WTC11 (cell line): ENCODE measurements around the gene TUBA4B. TPM values are rescaled to one million over a fixed set of nuclear protein-coding genes. Genes with fewer than 3 reads are reported as not detected.
"Not testable (repeated sequence)": the region's sequence is repeated elsewhere in the genome, so short reads cannot be mapped to it uniquely, and the experiment has no call there.

ENCODE experiments used
- ATAC-seq: fragments of 200-7000 bp; cut with Tn5 transposase; 2 replicates; pipeline ENCODE4 v1.10.0; 2021; ENCODE audit warnings: mild to moderate bottlenecking, moderate library complexity
- CTCF ChIA-PET: fragments of 300-600 bp; sonication (Branson Sonifier 250); formaldehyde crosslinking; loops from one replicate; lab custom pipeline; 2021; ENCODE audit warnings: antibody characterized with exemption; lab: Charles Lee
- POLR2A ChIA-PET: fragments of 350-600 bp; sonication (Branson Sonifier 250); formaldehyde crosslinking; loops from one replicate; lab custom pipeline; 2021; ENCODE audit warnings: antibody characterized with exemption; lab: Charles Lee
- DNase-seq: peaks from one replicate; pipeline ENCODE4 v3.0.0; 2021; ENCODE audit warnings: low spot score
- H3K27ac Mint-ChIP-seq: 2 replicates; pipeline ENCODE4 v1.8.0; 2021; ENCODE audit warnings: mixed read lengths
- H3K27me3 Mint-ChIP-seq: 2 replicates; pipeline ENCODE4 v1.8.0; 2021; ENCODE audit warnings: low read depth, mild to moderate bottlenecking, moderate library complexity, mixed read lengths
- H3K36me3 Mint-ChIP-seq: 2 replicates; pipeline ENCODE4 v1.8.0; 2021; ENCODE audit warnings: mixed read lengths
- H3K4me1 Mint-ChIP-seq: 2 replicates; pipeline ENCODE4 v1.8.0; 2022; ENCODE audit warnings: mixed read lengths
- H3K4me3 Mint-ChIP-seq: 2 replicates; pipeline ENCODE4 v1.8.0; 2021; ENCODE audit warnings: mild to moderate bottlenecking, moderate library complexity, mixed read lengths
- H3K9me3 Mint-ChIP-seq: 2 replicates; pipeline ENCODE4 v1.8.0; 2021; ENCODE audit warnings: mixed read lengths
- CREM ChIP-seq: sonication (generic); formaldehyde crosslinking; IDR thresholded peaks from 2 replicates; pipeline ENCODE4 v1.8.1; 2022; ENCODE audit warnings: mild to moderate bottlenecking, missing genetic modification reagents, moderate library complexity
- EMX1 ChIP-seq: fragments of 250-450 bp; sonication (Bioruptor Pico); IDR thresholded peaks from 2 replicates; pipeline ENCODE4 v1.8.0; 2021; ENCODE audit warnings: mild to moderate bottlenecking
- FOXJ3 ChIP-seq: sonication (generic); formaldehyde crosslinking; IDR thresholded peaks from 2 replicates; pipeline ENCODE4 v1.9.0; 2021; ENCODE audit warnings: missing genetic modification reagents, mild to moderate bottlenecking, borderline replicate concordance
- FOXP1 ChIP-seq: sonication (generic); formaldehyde crosslinking; IDR thresholded peaks from 2 replicates; pipeline ENCODE4 v1.8.0; 2022; ENCODE audit warnings: missing genetic modification reagents, mild to moderate bottlenecking, moderate library complexity, borderline replicate concordance
- GABPB1 ChIP-seq: sonication (generic); formaldehyde crosslinking; IDR thresholded peaks from 2 replicates; pipeline ENCODE4 v1.8.1; 2023; ENCODE audit warnings: mild to moderate bottlenecking, missing genetic modification reagents
- KAT7 ChIP-seq: sonication (generic); formaldehyde crosslinking; IDR thresholded peaks from 2 replicates; pipeline ENCODE4 v1.8.1; 2023; ENCODE audit warnings: missing genetic modification reagents, mild to moderate bottlenecking, borderline replicate concordance
- MXD4 ChIP-seq: fragments of 250-450 bp; sonication (Bioruptor Pico); IDR thresholded peaks from 2 replicates; pipeline ENCODE4 v1.8.0; 2021; ENCODE audit warnings: mild to moderate bottlenecking, moderate library complexity, borderline replicate concordance
- NFE2L1 ChIP-seq: sonication (generic); formaldehyde crosslinking; IDR thresholded peaks from 2 replicates; pipeline ENCODE4 v1.8.1; 2023; ENCODE audit warnings: missing genetic modification reagents
- NR1H2 ChIP-seq: sonication (generic); formaldehyde crosslinking; IDR thresholded peaks from 2 replicates; pipeline ENCODE4 v1.9.0; 2021; ENCODE audit warnings: mild to moderate bottlenecking, moderate library complexity, missing genetic modification reagents
- NR2C2 ChIP-seq: sonication (generic); formaldehyde crosslinking; IDR thresholded peaks from 2 replicates; pipeline ENCODE4 v1.8.0; 2022; ENCODE audit warnings: mild to moderate bottlenecking, missing genetic modification reagents
- NR3C1 ChIP-seq: sonication (generic); formaldehyde crosslinking; conservative IDR thresholded peaks from 2 replicates; pipeline ENCODE4 v1.8.1; 2023; ENCODE audit warnings: low read depth, mild to moderate bottlenecking, missing genetic modification reagents
- PRRX2 ChIP-seq: fragments of 250-450 bp; sonication (Bioruptor Pico); IDR thresholded peaks from 2 replicates; pipeline ENCODE4 v1.8.0; 2021; ENCODE audit warnings: mild to moderate bottlenecking
- SMAD4 ChIP-seq: sonication (generic); formaldehyde crosslinking; IDR thresholded peaks from 2 replicates; pipeline ENCODE4 v1.8.0; 2022; ENCODE audit warnings: mild to moderate bottlenecking, missing genetic modification reagents
- ZBTB21 ChIP-seq: sonication (generic); formaldehyde crosslinking; IDR thresholded peaks from 2 replicates; pipeline ENCODE4 v1.8.1; 2023; ENCODE audit warnings: mild to moderate bottlenecking, missing genetic modification reagents, borderline replicate concordance
- ZNF396 ChIP-seq: fragments of 250-450 bp; sonication (Bioruptor Pico); IDR thresholded peaks from 2 replicates; pipeline ENCODE4 v1.8.0; 2021; ENCODE audit warnings: mild to moderate bottlenecking, moderate library complexity, borderline replicate concordance
- total RNA-seq: library from RNA; stranded (reverse); gene quantifications from 3 replicates; pipeline ENCODE4 v1.2.3, GENCODE V29; 2021
- TF ChIP-seq, protein P1 (sequence below): sonication (generic); formaldehyde crosslinking; IDR thresholded peaks from 2 replicates; pipeline ENCODE4 v1.8.0; 2022; ENCODE audit warnings: mild to moderate bottlenecking, missing genetic modification reagents
- TF ChIP-seq, protein P2 (sequence below): sonication (generic); formaldehyde crosslinking; IDR thresholded peaks from 2 replicates; pipeline ENCODE4 v1.8.0; 2022; ENCODE audit warnings: mild to moderate bottlenecking, missing genetic modification reagents
- TF ChIP-seq, protein P3 (sequence below): sonication (generic); formaldehyde crosslinking; IDR thresholded peaks from 2 replicates; pipeline ENCODE4 v1.8.0; 2022; ENCODE audit warnings: mild to moderate bottlenecking, missing genetic modification reagents

The TUBA4B gene
- total RNA-seq, 1 experiment from 2014 or later, result 0.20 TPM

DNA sequence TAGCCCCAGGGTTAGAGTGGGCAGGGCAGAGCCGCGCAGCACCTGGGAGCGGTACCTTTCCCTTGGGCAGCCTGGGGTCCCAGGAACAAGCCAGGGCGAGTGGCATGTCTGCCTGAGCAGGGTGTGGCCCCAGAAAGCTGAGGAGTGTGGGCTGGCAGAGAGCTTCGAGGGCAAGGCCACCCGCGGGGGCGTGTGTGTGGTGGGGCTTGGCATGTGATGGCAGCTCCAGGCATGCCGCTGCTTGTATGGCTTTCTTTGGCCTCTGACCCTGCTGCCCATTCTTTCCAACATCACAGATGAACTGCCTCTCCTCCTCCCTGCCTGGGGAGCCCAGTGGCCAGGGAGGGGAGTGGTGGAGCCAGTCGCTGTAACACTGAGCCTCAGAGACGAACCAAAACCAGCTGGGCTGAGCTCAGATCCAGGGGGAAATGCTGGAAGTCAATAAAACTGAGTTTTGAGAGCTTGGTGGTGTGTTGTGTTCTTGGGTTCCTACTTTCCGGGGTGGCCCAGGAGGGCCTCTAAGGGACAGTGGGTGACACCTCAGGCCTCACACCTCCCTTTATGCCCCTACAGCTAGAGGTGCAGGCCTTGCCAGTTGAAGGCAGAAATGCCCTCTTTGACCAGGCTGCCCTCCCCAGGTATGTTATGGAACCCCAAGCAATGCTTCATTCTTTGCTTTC is 33.5 kb downstream of the TUBA4B start:
- Mint-ChIP-seq H3K27ac (peak overlapping the region; percentile 26; the same call in 1 of the 2 replicates), H3K4me1 (peaks cover 11% of the 10 kb centered on the region), H3K27me3 (no peaks in the 10 kb centered on the region; the same call in 1 of the 2 replicates), H3K4me3 (peak overlapping the region; percentile 32), H3K36me3 (peaks cover 8% of the 10 kb centered on the region; the same call in 1 of the 2 replicates), H3K9me3 (no peaks in the 10 kb centered on the region)
- DNase-seq (no peak), ATAC-seq (peak; percentile 4)
- CTCF ChIA-PET, result interaction anchor here (0.6 to 3.4 kb wide), 14 partner anchors 8 to 290 kb away, joined by 3 to 62 read pairs (median 4); partner anchors contain the start of genes SPEG and TUBA4B
- POLR2A ChIA-PET, result interaction anchor here (0.9 to 2.1 kb wide), 3 partner anchors 8 to 42 kb away, joined by 3 to 5 read pairs (median 3); partner anchors contain the start of genes GLB1L and STK16
- TF ChIP-seq ZNF396 (CRISPR knock-in tag) (no peak), ZBTB21 (0 out of 2 replicates have a peak, but pooled peaks have one; percentile 17), FOXP1 (CRISPR knock-in tag) (0 out of 2 replicates have a peak, but pooled peaks have one; percentile 28), NR3C1 (0 out of 2 replicates have a peak, but pooled peaks have one; percentile 43)

DNA sequence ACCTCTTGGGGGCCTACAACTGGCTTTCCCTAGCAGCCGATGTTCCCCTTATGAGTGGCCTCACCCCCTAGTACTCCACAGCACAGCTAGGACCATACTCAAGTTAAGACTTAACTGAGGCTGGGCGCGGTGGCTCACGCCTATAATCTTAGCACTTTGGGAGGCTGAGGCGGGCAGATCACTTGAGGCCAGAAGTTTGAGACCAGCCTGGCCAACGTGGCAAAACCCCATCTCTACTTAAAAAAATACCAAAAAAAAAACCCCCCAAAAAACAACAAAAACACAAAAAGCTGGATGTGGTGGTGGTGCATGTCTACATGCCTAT is 34.0 kb downstream of the TUBA4B start:
- POLR2A ChIA-PET, result interaction anchor here (0.9 to 2.1 kb wide), 2 partner anchors 8 to 40 kb away, joined by 3 to 5 read pairs; no protein-coding TSS in a partner anchor
- not testable (repeated sequence) for H3K4me3 Mint-ChIP-seq, ATAC-seq, H3K27ac Mint-ChIP-seq, DNase-seq, H3K27me3 Mint-ChIP-seq, H3K9me3 Mint-ChIP-seq, H3K36me3 Mint-ChIP-seq
- peaks cover 11% of the 10 kb centered on the region for H3K4me1 Mint-ChIP-seq
- CTCF ChIA-PET, result interaction anchor here (0.9 to 3.4 kb wide), 7 partner anchors 7 to 101 kb away, joined by 3 to 62 read pairs (median 5); no protein-coding TSS in a partner anchor

DNA sequence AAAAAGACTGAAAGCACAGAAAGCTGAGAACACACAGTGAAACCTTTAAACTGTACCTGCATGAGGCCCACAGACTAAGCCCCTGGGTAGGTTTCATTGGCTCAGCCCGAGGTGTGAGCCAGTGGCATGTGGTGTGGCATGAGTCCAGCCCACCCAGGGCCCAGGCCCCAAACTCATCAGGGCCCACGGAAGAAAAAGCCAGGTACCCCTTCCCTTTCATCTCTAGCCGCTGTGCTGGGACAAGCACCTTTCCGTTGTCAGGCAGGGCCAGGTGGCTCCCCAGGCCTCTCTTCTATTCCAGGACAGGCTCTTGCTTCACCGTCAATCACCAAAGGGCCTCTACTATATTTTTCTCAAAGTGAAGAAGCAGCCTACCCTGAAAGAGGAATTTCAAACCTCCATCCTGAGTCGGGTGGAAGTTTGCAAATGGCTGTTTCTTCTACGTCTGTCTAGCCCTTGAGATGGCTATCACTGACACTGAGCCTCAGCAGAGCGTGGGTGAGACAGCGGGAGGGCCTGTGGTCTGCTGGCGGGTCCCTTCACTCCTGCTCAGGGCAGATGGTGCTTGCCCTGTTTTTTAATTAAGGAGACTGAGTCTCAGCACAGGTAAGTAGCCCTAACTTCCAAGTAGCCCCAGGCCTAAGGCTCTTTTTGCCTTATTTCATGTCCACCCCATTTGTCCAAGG is 34.7 kb downstream of the TUBA4B start:
- DNase-seq (no peak), ATAC-seq (no peak)
- POLR2A ChIA-PET, result interaction anchor here (0.6 kb wide), 1 partner anchor 34 kb away, joined by 3 read pairs; the partner anchor contains the start of gene TUBA4A
- Mint-ChIP-seq H3K9me3 (no peaks in the 10 kb centered on the region), H3K27ac (no peak overlapping the region), H3K4me1 (peaks cover 11% of the 10 kb centered on the region), H3K4me3 (no peak overlapping the region), H3K27me3 (peaks cover 7% of the 10 kb centered on the region), H3K36me3 (peaks cover 5% of the 10 kb centered on the region; the same call in 1 of the 2 replicates)
- CTCF ChIA-PET, result interaction anchor here (1.0 to 2.4 kb wide), 2 partner anchors 10 kb away, joined by 3 to 26 read pairs; no protein-coding TSS in a partner anchor
- no peak for TF ChIP-seq ZNF396 (CRISPR knock-in tag)
- no peak for TF ChIP-seq NR1H2 (CRISPR knock-in tag)
- TF ChIP-seq NFE2L1 (CRISPR knock-in tag), result no peak
- TF ChIP-seq CREM (CRISPR knock-in tag), result no peak

DNA sequence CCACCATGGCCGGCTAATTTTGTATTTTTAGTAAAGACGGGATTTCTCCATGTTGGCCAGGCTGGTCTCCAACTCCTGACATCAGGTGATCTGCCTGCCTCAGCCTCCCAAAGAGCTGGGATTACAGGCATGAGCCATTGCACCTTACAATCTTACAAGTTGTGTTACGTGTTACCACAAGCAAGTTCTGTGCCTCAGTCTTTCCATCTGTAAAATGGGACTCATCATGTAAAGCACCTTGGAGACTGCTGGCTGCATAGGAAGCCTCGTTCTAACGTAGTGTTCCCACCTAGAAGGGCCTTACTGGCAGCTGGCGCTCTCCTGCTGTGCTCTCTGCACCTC is 36.1 kb downstream of the TUBA4B start:
- TF ChIP-seq CREM (CRISPR knock-in tag), result no peak
- no peak for TF ChIP-seq EMX1 (CRISPR knock-in tag)
- no peak for TF ChIP-seq PRRX2 (CRISPR knock-in tag)
- no peak for TF ChIP-seq NR2C2
- TF ChIP-seq, protein P1, sequence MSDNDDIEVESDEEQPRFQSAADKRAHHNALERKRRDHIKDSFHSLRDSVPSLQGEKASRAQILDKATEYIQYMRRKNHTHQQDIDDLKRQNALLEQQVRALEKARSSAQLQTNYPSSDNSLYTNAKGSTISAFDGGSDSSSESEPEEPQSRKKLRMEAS (CRISPR knock-in tag), result no peak
- H3K4me3 Mint-ChIP-seq, result no peak overlapping the region
- peaks cover 17% of the 10 kb centered on the region for H3K4me1 Mint-ChIP-seq
- no peak for ATAC-seq
- H3K9me3 Mint-ChIP-seq, result no peaks in the 10 kb centered on the region
- no peak overlapping the region for H3K27ac Mint-ChIP-seq
- peaks cover 2% of the 10 kb centered on the region; the same call in 1 of the 2 replicates for H3K36me3 Mint-ChIP-seq
- DNase-seq, result no peak
- POLR2A ChIA-PET, result interaction anchor here (0.7 kb wide), 1 partner anchor 41 kb away, joined by 6 read pairs; no protein-coding TSS in a partner anchor
- H3K27me3 Mint-ChIP-seq, result peaks cover 19% of the 10 kb centered on the region
- CTCF ChIA-PET, result no interaction called here

DNA sequence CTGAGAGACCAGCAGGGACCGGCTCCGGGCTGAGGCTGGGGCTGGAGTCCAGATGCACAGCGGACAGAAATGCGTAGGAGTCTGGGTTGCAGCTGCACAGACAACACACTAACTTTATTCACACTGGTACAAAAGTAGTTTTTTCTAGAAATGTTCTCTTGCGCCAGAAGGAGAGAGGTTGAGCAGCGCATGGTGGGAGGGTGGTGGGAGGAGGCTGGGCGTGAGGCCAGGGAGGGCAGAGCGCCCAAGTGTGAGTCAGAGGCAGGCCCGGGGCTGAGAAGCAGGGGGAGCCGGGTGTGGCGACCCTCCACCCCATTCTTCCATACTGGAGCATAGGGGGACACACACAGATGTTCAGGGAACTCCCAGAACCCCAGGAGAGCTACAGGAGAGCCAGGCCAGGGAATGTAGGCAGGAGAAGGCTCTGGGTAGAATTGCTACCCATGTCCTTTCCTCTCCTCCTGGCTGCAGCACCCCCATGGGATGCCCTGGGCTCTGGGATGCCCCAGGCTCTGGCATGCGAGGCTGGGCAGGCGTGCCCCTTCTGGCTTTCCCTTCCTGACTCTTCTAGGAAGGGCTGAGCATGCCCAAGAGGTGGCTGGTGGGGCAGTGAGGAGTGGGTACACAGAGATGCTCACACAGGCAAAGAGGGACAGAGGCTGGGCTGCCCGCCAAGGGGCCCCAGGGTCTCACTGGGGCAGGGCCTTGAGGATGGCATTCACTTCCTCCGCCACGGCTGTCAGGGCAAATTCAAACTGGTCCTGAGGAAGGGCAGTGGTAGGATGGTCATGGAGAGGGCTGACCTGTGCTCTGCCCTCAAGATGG is 36.7 kb downstream of the TUBA4B start:
- no peaks in the 10 kb centered on the region for H3K9me3 Mint-ChIP-seq
- ChIA-PET POLR2A (interaction anchor here (0.7 kb wide), 1 partner anchor 42 kb away, joined by 6 read pairs; no protein-coding TSS in a partner anchor), CTCF (no interaction called here)
- H3K4me1 Mint-ChIP-seq, result peaks cover 20% of the 10 kb centered on the region
- H3K27me3 Mint-ChIP-seq, result peaks cover 22% of the 10 kb centered on the region
- ATAC-seq, result no peak
- DNase-seq, result no peak
- no peak overlapping the region for H3K27ac Mint-ChIP-seq
- no peak overlapping the region for H3K4me3 Mint-ChIP-seq
- H3K36me3 Mint-ChIP-seq, result peaks cover 2% of the 10 kb centered on the region; the same call in 1 of the 2 replicates
- TF ChIP-seq FOXJ3 (CRISPR knock-in tag) (no peak), MXD4 (CRISPR knock-in tag) (no peak), FOXP1 (CRISPR knock-in tag) (no peak), KAT7 (CRISPR knock-in tag) (no peak), SMAD4 (no peak), GABPB1 (no peak)
- TF ChIP-seq, protein P2, sequence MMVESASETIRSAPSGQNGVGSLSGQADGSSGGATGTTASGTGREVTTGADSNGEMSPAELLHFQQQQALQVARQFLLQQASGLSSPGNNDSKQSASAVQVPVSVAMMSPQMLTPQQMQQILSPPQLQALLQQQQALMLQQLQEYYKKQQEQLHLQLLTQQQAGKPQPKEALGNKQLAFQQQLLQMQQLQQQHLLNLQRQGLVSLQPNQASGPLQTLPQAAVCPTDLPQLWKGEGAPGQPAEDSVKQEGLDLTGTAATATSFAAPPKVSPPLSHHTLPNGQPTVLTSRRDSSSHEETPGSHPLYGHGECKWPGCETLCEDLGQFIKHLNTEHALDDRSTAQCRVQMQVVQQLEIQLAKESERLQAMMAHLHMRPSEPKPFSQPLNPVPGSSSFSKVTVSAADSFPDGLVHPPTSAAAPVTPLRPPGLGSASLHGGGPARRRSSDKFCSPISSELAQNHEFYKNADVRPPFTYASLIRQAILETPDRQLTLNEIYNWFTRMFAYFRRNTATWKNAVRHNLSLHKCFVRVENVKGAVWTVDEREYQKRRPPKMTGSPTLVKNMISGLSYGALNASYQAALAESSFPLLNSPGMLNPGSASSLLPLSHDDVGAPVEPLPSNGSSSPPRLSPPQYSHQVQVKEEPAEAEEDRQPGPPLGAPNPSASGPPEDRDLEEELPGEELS, result no peak
- TF ChIP-seq, protein P3, sequence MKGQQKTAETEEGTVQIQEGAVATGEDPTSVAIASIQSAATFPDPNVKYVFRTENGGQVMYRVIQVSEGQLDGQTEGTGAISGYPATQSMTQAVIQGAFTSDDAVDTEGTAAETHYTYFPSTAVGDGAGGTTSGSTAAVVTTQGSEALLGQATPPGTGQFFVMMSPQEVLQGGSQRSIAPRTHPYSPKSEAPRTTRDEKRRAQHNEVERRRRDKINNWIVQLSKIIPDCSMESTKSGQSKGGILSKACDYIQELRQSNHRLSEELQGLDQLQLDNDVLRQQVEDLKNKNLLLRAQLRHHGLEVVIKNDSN (CRISPR knock-in tag), result no peak
